NT2/D1 (cell line): ENCODE measurements around the gene TXLNG.
A peak's percentile ranks its signal among the peaks of the same experiment; 100 is the strongest.

Experiments used
- DNase-seq: peaks from one replicate; pipeline ENCODE4 v3.0.0-alpha.2; 2011; ENCODE audit warnings: low read depth, low spot score
- H3K27me3 ChIP-seq: 2 replicates; pipeline ENCODE4 v1.6.0; 2011; ENCODE audit warnings: mild to moderate bottlenecking; ENCODE audit not compliant: insufficient read length, insufficient read depth
- H3K36me3 ChIP-seq: 2 replicates; pipeline ENCODE4 v1.6.1; 2011; ENCODE audit warnings: mild to moderate bottlenecking, low read length, mixed read lengths; ENCODE audit not compliant: insufficient read depth, insufficient read length
- H3K4me1 ChIP-seq: 2 replicates; pipeline ENCODE4 v1.5.1; 2011; ENCODE audit not compliant: insufficient read depth, insufficient read length
- H3K4me3 ChIP-seq: 2 replicates; pipeline ENCODE4 v1.5.1; 2011; ENCODE audit warnings: low read depth; ENCODE audit not compliant: insufficient read length
- H3K9ac ChIP-seq: 2 replicates; pipeline ENCODE4 v1.6.0; 2011; ENCODE audit warnings: low read depth; ENCODE audit not compliant: insufficient read length
- H3K9me3 ChIP-seq: 2 replicates; pipeline ENCODE4 v1.5.1; 2011; ENCODE audit warnings: mild to moderate bottlenecking, low read length; ENCODE audit not compliant: insufficient read depth
- SUZ12 ChIP-seq: IDR thresholded peaks from 2 replicates; pipeline ENCODE4 v1.6.1; 2011; ENCODE audit not compliant: insufficient read length, insufficient read depth; ENCODE audit errors: extremely low read depth
- YY1 ChIP-seq: IDR thresholded peaks from 2 replicates; pipeline ENCODE4 v1.6.1; 2011; ENCODE audit not compliant: insufficient read length, insufficient read depth
- ZNF274 ChIP-seq: IDR thresholded peaks from 2 replicates; pipeline ENCODE4 v1.6.1; 2011; ENCODE audit warnings: mild to moderate bottlenecking, low read depth, low read length

Gene TXLNG

DNA sequence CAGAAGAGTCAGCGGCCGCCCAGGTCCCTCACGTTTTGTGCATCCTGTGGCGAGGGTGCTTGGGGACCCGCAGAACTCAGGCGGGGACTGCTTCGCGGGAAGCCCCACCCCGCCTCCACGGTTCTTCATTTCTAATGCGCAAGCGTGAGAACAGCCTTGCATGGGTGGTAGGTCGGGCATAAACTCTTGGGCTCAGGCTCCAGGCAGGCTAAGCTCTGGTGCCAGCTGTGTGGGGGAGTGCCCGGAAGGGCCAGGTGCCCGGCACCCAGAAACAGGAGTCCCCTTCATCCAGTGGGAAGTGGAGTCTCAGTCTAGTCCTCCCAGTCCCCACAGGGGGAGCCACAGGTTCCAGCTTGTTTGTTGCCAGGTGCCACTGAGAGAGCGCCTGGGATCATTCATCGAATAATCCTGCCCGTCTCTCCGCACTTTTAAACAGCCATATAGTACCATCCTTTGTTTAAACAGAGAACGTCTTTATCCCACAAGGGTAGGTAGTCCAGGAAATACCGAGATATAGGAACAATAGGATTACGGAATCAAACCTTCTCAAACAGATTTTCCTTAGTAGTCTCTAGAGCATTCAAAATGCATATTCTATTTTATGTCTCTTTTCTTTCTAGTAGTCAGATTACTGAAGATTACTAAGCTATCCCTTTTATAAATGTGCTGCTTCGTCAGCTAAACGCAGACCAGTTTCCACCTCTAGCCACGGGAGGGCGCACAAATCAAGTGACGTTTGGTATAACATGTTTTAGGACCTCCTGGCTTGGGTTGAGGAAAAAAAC is 96.6 kb downstream of the TXLNG start:
- TF ChIP-seq SUZ12, result no peak
- TF ChIP-seq ZNF274, result no peak
- no peak for TF ChIP-seq YY1
- Histone ChIP-seq H3K9me3 (no peaks in the 10 kb centered on the region), H3K36me3 (no peaks in the 10 kb centered on the region), H3K4me3 (peak overlapping the region; percentile 45), H3K4me1 (no peaks in the 10 kb centered on the region), H3K27me3 (peaks cover 7% of the 10 kb centered on the region), H3K9ac (peak overlapping the region; percentile 79)
- peak; percentile 46 for DNase-seq

DNA sequence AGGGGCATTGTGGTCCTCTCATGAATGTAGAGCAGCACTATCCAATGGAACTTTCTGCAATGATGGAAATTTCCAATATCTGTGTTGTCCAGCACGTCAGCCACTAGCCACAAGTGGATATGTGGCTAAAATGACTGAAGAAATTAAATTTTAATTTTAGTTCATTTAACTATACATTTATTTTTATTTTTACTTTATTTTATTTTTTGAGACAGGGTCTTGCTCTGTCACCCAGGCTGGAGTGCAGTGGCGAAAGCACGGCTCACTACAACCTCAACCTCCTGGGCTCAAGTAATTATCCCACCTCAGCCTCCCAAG is 97.2 kb downstream of the TXLNG start:
- peaks cover 7% of the 10 kb centered on the region for H3K27me3 ChIP-seq
- H3K4me1 ChIP-seq, result no peaks in the 10 kb centered on the region
- H3K9me3 ChIP-seq, result no peaks in the 10 kb centered on the region
- H3K9ac ChIP-seq, result no peak overlapping the region
- no peak for TF ChIP-seq ZNF274
- TF ChIP-seq YY1, result no peak
- no peak for TF ChIP-seq SUZ12
- no peaks in the 10 kb centered on the region for H3K36me3 ChIP-seq
- H3K4me3 ChIP-seq, result no peak overlapping the region
- no peak for DNase-seq

DNA sequence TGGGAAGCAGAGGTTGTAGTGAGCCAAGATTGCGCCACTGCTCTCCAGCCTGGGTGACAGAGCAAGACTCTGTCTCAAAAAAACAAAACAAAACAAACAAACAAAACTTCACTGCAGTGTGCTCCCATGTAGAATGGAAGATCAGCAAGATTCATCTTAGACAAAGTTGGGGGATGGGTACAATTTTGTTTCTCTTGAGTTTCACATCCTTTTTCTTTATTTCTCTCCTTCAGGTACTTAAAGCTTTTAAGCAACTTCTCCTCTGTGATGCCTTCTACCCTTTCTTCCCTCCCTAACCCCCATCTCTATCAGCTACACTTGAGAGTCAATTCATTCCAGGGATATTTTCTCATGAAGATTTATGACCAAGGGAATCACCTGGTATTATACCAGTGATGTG is 99.4 kb downstream of the TXLNG start:
- no peak overlapping the region for H3K4me3 ChIP-seq
- no peaks in the 10 kb centered on the region for H3K4me1 ChIP-seq
- no peak for DNase-seq
- peaks cover 7% of the 10 kb centered on the region for H3K27me3 ChIP-seq
- H3K36me3 ChIP-seq, result no peaks in the 10 kb centered on the region
- no peaks in the 10 kb centered on the region for H3K9me3 ChIP-seq
- no peak for TF ChIP-seq ZNF274
- TF ChIP-seq YY1, result no peak
- no peak for TF ChIP-seq SUZ12
- no peak overlapping the region for H3K9ac ChIP-seq

DNA sequence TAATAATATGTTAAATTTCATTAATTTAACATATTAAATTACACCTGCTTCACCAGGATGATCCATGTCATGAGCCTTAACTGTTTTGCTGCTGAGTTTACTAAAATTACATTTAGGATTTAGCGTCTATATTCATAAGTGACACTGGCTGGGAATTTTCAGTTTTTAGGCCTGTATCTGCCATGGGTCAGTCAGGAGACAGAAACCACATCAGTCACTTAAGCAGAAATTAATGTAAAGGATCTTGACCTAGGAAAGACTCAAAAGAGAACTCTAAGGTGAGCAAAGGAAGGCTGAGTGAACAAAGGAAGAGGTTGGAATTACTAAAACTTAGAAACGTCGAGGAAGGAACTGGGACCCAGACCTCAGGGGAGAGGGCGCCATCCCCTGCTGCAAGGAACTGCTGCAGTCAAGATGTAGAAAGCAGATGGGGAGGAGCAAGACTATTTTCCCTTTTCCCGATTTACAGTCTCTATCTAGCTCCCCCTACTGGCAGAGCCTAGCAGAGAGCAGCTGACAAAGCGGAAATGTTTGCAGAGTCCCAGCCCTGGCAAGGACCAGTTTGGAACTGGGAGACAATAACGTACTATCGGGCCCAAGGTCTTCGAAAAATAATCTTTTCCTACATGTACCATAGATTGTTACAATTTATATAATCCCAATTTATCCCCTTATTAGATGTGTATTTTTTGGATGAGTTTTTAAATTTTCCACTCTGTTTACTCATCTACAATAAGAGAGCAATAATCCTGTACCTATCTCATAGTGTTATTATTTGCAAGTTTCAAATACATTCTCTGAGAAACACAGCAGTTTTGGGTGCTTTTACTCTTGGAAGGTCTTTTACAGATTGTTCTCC is 106.5 kb downstream of the TXLNG start:
- no peak overlapping the region for H3K4me3 ChIP-seq

More for the DNA sequence above, 106.5 kb downstream of the TXLNG start:
- Histone ChIP-seq H3K9ac (no peak overlapping the region), H3K9me3 (no peaks in the 10 kb centered on the region), H3K36me3 (no peaks in the 10 kb centered on the region), H3K4me1 (no peaks in the 10 kb centered on the region), H3K27me3 (no peaks in the 10 kb centered on the region)
- DNase-seq, result peak; percentile 86
- no peak for TF ChIP-seq YY1
- no peak for TF ChIP-seq SUZ12
- TF ChIP-seq ZNF274, result no peak
